Iris pigment epithelial cell (primary cell): ENCODE results near the gene UNC5A.
A peak's percentile ranks its signal among the peaks of the same experiment; 100 is the strongest.

ENCODE experiments used
- DNase-seq: peaks from one replicate; pipeline ENCODE4 v3.0.0-alpha.2; 2011; ENCODE audit warnings: low read depth

The UNC5A gene

DNA sequence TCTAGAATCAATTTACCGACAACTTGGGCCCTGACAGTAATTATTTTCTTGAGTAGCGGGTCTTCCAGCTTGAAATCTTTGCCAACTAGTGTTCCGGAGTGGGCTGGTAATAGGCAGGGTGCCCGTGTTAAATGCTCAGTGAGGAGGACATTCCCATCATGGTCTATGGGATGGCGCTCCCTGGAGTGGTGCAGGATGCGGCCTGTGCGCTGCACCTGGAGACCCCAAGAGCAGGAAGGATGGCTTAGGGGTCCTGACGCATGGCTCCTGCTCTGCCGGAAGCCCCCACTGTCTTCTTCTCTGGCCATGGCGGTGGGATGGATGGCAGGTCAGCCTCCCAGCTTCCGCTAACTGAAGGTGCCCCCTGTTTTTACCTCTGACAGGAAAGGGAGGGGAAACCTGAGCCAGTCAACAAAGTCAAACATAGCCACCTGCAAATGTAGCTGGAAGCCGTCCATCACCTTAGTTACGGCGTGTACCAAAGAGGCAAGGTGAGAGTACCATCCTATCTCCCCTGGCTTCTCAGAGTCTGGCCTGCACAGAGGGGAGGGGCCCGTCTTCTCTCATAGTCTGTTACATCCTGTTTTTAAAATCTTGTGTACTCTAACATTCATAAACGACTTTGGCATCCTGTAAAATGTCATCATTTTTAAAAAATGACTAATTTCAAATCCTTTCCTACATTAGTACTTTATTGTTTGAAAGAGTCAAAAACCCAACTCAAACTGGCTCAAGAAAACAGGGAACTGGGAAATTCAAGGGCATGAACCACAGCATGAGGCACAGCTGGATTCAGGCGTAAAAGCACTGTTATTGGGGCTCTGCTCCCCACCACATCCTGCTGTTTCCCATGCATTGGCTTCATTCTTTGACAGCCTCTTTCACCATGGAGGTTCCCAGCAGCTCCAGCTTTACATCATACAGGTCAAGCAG is 28.5 kb upstream of the UNC5A start:
- DNase-seq = peak; percentile 7

DNA sequence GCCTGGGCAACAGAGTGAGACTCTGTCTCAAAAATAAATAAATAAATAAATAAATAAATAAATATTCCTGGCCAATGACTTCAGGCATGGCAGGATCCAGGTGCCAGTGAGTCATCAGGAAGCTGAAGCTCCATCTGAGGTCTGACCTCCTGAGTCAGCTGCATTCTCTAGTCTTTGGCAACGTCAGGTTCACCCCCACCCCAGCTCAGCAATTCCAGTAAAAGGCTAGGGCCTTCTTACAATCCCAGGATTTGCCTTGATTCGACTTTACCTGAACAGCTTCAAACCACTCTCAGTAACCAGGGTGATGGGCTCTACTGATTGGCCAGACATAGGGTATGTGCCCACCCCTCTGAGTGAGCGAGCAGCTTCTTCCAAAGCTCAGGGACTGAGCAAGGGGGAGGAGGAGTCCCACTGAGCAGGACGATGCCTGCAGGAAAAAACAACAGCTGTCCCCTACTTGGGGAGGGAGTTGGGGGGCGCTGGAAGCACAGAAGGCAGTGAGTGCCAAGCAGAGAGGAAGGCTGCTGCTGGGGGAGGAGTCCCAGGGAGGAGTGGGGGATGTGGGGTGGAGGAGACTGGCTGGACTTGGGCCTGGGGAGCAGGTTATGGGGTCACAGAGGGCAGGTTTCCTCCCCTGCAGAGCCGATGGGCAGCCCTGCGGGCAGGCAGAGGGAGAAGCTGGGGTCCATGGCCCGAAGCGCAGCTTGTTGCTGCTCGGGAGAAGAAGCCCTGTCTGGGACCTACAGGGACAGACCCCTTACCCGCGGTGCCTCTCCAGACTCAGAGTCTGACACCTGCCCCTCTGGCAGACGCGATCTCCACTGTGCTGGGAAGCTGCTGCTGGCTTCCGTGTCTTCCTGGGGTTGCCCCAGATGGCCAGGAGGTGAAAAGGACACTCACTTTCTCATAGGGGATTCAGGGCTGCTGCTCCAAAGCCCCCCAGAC is 25.9 kb upstream of the UNC5A start:
- DNase-seq = peak; percentile 93

DNA sequence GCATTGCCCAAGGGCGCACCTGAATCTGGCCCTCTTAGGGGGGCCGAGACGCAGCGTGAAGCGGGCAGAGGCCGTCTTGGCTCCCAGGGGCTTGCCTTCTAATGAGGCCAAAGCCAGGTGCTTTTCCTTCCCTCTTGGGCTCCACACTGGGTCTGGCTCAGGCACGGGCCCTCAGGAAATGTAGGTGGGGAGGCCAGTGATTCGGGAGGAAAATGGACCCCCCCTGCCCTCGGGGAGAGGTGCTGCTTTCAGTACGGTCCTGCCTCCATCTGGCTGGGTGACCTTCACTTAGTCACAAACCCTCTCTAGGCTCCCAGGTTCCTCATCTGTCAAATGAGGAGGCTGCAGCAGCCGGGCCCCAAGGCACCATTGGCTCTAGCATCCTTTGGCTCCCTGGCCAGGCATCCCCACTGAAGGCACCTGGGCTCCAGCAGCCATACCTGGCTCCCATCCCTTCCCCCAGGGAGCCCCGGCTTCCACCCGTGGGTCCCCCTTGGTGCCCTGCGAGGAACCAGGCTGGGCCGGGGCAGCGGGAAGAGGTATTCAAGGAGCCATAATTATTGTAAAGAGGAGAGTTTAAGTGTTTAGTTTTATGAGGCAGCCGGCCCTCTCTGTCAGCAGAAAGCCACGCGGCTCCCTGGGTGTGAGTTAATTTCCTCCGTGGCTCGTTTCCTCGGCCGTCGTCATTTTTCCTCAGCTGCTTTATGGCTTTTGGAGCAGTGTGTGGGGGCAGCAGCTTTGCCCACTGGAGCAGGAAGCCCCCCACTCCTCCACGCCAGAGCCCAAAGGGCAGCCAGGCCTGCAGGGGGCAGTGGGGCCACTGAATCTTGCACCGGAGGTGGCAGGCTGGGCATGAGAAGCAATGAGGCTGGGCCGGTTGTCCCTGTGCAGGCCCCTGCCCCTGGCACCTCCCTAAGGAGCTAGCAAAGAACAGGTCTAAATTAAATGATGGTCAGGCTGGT is 24.9 kb upstream of the UNC5A start:
- DNase-seq = no peak

DNA sequence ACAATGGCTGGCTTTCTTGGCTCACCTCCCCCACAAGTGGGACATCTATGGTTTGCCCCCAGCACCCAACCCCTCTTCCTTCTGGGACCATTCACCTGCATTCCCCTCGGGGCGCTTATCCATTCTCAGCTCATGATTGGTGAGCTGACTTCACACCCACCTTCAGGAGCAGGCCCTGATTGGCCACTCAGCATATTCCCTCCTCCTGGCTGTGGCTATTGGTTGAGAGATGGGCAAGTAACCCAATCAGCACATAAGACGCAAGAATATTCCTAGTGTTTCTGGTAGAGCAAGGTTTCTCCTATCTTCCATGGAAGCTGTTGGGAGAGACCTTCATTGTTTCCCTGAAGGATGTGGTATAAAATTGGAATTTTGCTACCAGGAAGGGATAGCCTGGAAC is 22.7 kb upstream of the UNC5A start:
- DNase-seq = no peak

DNA sequence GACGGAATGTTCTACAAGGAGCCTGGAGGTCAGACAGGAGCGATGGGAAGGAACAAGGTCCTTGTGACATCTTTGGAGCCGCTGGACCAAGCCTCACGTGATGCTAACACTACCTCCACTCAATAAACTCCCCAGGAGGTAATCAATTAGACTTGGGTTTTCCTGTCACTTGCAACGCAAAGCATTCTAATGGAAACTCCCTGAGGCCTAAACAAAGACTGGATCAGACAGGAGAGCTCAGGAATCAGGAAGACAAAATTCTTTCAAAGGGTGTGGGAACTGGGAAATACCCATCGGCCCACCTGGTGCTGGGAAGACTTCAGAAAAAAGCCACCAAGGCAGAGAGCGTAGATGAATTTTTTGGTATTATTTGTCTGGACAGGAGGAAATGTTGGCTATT is 22.3 kb upstream of the UNC5A start:
- DNase-seq = no peak

DNA sequence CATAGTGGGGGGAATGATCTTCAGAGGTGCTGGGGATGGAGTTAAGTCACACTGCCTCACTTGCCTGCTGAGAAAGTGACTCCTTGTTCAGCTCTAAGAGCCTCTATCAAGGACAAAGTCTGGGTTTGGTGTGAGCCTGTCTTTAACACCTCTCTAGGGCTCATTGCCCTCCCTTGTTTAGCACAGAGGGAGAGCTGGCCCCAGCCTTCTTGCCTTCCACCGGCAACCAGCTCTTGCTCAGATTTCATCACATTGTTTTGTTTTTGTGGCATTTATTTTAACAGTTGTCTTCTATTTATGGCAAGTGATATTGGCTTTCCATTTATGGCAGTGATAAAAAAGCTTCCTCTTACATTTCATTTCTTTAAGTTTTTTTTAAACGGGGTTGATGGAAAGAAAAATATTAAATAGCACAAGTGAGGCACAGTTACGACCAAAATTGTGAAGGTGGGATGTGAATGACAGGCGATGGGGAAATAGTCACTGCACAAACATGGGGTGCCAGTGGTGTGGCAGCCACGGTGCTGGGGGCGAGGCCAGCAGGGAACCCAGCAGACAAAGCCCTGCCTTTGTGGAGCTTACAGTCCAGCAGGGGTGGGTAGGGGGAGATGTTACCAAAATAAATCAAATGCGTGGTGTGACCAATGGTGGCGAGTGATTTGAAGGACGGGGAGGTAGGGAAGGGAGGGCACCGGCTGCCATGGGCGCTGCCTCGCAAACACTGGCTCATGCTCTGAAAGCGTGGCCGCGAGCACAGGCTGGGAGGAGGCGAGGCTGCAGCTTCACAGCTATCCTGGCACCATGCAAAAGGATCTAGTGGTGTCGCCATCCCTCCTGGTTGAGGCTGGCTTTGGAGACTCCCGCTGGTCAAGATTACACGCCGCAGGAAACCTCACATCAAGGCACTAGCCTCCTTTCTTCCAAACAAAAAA is 21.2 kb upstream of the UNC5A start:
- DNase-seq = no peak

DNA sequence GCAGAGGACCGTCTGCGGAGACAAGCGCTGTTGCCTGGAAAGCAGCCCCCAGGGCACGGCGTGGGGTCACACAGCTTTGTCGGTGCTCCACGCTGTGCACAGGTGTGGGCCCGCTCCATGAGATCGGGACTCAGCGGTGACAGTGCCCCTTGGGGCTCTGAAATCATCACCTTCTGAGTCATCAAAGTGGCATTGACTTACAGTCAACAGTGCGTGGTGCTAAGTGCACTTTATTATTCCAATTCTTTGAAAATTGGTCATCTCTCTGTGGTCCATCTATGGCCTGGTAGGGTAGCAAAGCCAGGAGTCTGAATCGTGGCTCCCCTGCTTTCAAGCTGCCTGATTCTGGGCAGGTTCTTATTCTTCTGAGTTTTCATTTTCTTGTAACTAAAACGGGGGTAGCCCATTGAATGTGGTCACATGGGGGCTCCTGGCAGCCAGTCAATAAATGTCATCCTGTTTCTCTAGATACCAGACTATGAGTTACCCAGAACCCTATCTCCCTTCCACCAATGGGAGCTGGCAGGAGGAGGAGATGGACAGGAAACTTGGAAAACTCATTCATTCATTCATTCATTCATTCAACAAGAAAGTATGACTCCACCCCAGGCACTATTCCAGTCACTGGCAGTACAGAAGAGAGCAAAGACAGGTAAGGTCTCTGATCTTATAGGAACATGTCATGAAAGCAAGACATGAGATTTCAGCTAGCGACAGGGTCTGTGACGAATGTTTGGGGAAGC is 20.3 kb upstream of the UNC5A start:
- no peak for DNase-seq

DNA sequence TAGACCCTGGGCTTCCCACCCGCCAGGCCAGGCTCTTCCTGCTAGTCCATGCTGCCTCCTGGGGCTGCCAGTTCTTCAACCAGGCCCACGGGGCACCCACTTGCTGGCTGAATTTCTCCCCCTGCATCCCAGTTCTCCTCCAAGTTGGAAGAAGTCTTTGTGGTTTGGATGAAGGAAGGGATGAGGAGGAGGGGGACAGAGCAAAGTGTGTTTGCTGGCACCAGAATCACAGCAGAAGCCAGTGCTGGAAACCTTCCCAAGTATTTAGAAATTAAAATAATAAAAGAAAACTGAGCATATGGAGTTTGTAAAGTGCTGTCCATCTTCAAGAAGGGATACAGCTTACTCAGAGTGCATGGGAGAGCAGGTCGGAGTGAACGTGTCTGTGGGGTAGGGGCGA is 19.4 kb upstream of the UNC5A start:
- no peak for DNase-seq

DNA sequence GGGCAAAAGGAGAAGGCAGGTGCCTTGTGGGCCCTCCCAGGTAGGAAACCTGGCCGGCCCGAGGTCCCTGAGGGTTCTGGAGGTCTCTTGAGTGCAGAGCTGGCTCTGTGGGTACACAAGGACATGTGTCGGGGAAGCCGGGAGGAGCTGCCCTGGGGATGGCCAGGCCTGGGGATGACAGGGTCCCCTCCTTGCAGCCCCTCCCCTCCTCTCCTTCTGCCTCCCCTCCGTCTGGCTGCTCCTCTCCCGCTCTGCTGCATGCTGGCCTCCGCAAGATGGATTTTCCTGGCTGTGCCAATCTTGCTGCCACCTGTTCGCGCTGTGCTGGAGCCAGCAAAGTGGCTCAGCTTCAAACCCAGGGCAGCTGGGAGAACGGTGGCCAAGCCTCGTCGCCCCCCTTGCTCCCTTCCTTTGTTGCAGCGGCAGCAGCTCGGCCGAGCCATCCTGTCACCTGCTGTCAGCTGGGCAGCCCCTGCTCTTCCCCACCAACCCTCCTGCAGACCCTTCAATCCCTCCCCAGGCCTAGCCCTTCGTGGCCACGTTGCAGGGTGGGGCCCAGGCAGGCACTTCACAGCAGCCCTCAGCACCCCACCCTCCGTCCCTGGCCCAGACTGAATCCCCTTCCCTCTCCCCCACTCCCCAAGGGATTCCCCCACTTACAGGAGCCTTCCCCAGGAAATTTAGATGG is 17.6 kb upstream of the UNC5A start:
- DNase-seq = no peak

DNA sequence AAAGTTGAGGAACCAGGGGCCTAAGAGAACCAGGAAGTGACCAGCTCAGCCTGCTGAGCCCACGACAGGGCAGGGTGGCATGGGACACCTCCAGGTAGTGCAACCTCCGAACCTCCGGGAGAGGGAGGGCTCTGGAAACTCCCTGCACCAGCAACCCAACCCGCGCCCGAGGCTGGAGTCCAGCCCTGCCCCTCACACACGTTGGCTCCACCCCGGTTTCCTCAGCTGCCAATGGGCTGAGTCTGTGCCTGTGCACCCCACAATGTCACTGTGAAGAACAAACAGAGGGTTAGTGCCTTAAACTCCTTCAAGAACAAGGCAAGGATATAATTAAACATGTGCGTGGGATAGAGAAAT is 17.0 kb upstream of the UNC5A start:
- no peak for DNase-seq

DNA sequence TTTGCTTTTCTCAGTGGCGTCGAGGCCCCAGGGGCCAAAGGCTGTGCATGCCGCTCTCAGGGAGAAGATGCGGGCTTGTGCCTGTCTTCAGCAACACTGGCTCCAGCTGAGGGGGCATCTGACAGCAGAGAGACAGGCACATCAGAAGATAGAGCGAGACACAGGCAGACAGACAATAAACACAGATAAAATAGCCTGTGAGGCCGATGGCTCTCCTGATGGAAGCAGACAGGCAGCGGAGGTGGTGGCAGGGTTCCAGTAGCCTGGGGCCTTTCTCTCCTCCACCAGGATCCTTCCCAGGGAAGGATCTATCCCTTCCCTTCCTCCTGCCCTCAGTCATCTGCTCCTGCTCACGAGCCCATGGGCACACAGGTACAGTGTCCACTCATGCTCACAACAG is 16.6 kb upstream of the UNC5A start:
- no peak for DNase-seq

DNA sequence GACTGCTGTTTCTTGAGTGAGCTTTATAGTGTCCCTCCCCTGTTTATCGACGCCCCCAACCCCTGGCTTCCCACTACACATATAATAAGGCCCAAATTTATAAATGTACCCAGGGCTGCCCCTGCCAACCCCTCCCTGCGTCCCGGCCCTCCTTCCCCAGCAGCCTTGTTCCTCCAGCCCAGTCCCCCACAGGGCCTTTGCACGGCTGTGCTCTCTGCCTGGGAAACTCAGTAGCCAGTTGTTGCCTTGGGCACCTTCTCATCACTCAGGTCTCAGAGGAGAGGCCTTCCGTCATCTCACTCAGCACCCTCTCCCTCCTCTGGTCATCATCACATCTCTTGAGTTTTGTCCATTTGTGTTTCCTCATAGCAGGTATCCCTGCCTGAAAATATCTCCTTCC is 15.8 kb upstream of the UNC5A start:
- DNase-seq = no peak

DNA sequence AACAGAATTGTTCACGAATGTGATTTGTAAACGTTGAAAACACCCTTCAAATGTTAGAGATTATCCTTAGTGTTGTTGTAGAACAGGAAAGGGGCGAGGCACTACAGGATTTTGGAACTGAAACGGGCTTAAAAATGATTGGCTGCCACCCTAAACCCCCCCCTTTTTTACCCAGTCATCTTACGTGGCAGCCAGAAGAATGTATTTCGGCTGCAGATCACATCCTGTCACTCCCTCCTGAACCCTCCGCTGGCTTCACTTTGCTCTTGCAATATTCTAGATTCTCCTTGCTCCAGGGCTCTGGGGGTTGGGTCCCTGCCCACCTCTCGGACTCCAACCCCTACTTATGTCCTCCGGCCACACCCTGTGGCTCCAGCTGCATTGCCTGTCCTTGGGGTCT is 13.9 kb upstream of the UNC5A start:
- no peak for DNase-seq

DNA sequence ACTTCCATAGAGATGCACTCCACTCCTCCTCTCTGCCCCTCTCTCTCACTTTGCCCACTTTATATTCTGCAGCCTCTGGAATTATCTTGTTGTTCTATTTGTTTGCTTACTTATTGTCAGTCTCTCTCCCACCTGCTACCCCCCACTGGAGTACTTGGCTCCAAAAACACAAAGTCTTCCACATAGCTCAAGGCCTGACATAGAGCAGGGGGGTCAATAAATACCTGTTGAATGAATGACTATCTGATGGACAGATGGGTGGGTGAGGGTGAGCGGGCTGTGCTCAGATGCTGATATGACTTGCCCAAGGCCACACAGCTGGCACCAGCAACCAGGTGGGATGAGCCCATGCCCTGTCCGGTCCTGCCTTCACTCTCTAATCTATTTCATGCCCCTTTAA is 13.4 kb upstream of the UNC5A start:
- no peak for DNase-seq

DNA sequence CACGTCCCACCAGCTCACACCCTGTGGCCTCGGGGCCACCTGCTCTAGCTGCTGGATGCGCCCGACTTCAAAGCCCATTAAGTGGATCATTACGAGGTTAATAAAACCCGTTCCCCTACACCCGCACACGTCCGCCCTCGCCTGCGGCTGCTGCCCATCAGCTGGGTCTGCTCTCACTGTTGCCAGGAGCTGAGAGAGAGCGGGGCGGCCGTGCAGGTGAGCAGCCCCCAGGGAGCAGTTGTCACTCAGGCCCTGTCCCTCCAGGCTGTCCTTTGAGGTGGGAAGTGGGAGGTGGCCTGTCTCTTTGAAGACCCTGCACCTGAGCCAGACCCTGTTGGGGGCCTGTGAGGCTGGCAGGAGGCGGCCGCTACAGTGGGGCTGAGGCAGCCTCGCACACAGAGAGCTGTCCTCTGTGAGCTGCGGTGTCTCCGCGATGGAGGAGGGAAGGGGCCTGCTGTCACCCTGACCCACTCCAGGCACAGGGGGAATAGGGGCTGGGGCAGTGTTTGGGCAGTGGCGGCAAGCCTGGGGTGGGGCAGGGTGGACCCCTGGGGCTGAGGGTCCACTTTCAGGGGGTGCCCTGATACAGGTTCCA is 12.8 kb upstream of the UNC5A start:
- DNase-seq = no peak

DNA sequence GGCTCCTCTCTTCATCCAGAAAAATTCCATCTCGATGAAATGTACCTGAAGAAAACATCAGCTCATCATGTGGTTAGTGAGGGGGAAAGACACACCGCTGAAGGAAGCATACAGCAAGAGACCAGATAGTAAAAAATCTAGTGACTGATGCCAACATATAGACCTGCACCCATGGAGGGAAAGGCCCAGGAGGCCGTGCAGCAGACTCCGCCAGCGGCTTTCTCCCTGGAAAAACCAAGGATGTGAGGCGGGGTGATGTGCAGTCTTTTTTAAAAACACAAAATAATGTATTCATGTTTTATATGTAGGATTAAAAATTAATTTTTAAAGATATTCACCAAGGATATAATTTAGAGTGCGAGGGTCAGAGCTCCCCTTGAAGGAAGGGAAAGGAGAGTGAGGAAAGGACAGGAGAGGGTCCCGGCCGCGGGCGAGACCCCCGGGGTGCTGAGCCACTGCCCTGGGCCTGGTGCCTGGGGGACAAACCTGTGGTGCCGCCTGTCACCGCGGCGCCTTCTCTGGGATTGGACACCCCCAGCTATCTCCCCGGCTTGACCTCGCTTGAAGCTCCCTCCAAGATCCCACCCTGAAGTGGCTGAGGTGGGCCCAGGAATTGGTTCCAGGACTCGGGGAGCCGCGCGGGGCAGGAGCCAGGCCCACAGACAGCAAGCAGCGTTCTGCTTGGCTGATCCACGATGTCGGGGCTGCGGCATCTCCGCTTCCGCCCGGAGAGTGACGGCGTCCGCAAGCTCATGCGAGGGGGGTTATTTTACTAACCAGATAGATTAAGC is 12.1 kb upstream of the UNC5A start:
- no peak for DNase-seq

DNA sequence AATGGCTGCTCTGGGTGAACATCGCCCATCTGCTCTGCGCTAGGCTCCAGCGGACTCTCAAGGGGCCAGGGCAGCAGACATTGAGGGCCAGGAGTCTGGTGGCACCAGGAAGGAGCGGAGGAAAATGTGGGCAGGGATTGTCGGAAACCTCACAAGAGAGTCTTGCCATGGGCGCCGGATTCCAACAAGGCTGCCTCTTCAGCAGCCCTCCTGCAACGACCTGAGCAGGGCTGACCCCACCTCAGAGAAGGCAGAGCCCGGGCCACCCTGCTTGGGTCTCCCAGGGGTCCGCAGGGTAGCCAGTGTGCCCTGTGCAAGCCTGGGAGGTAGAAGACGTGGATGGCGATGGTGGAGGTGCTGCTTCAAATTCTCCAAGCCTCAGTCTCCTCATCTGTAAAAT is 11.4 kb upstream of the UNC5A start:
- DNase-seq = no peak

DNA sequence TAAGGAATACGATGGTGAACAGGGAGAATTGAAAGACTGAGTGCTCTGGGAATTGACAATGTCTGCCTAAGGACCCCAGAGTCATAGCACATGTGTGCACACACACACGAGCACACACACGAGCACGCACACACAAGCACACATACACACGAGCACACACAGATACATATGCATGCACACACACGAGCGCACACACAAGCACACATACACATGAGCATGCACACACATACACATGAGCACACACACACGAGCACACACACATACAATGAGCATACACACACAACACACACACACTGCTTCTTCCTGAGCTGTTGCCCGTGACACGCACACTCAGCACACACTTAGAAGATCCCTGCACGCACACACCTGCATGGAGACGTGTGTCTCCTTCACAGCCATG is 10.9 kb upstream of the UNC5A start:
- DNase-seq = no peak
